Hematopoietic multipotent progenitor cell treated with erythropoietin and hydrocortisone succinate and interleukin-3 and kit ligand, for 4 days (in vitro differentiated cells): ENCODE measurements around the gene LRRN2.
"Not testable (repeated sequence)": the region's sequence is repeated elsewhere in the genome, so short reads cannot be mapped to it uniquely, and the experiment has no call there.

Experiments used
- DNase-seq: peaks from one replicate; pipeline ENCODE4 v3.0.0-alpha.2; 2015

Gene LRRN2

GRCh38 chr1:204571128-204571527 is 114.4 kb downstream of the LRRN2 start:
- DNase-seq: no peak

GRCh38 chr1:204570021-204570420 is 115.5 kb downstream of the LRRN2 start:
- DNase-seq: not testable (repeated sequence)

- DNase-seq: no peak
These were observed 116.1 kb downstream of the LRRN2 start for GRCh38 chr1:204569478-204569877.

- DNase-seq: no peak
These were observed 116.8 kb downstream of the LRRN2 start for GRCh38 chr1:204568576-204569315.
